ENCODE data around the gene RPGR. TPM values are rescaled to one million over a fixed set of nuclear protein-coding genes. Genes with fewer than 3 reads are reported as not detected.

RPGR gene
- total and polyA plus RNA-seq, 2 experiments from 2014 or later: 7.4 to 36.3 TPM

GRCh38 chrX:38305971-38306370, 21.3 kb downstream of the RPGR start (continued):
- TF ChIP-seq CTCF (conservative IDR thresholded peaks at IDR 0.05; ENCODE audit: low read depth in 2 of 2) (no peak), EZH2 (IDR thresholded peaks at IDR 0.05; ENCODE audit: low read depth, unreplicated experiment) (no peak), EZH2phosphoT487 (IDR thresholded peaks at IDR 0.05; ENCODE audit: unreplicated experiment) (no peak), CREB1 (CRISPR knock-in tag; IDR thresholded peaks at IDR 0.05; ENCODE audit: low read depth) (no peak), POLR2AphosphoS5 (IDR thresholded peaks at IDR 0.05; ENCODE audit: low read depth) (no peak), REST (IDR thresholded peaks at IDR 0.05; ENCODE audit: unreplicated experiment) (no peak), ZNF114 (CRISPR knock-in tag; IDR thresholded peaks at IDR 0.05) (no peak), ETS1 (IDR thresholded peaks at IDR 0.05) (no peak)

- peaks cover 3% of the 10 kb centered on the region; the same call in 1 of the 3 replicates for H3K36me3 Mint-ChIP-seq (ENCODE audit: low read depth)
- Histone ChIP-seq H3K36me3 (ENCODE audit: insufficient read depth) (no peaks in the 10 kb centered on the region), H3K4me2 (no peak overlapping the region), H3K4me3 (no peak overlapping the region), H4K20me1 (replicated peaks; ENCODE audit: insufficient read depth) (no peaks in the 10 kb centered on the region), H3K27ac (ENCODE audit: low read depth) (no peak overlapping the region), H3K9me2 (ENCODE audit: insufficient read depth) (no peaks in the 10 kb centered on the region), H3K79me2 (replicated peaks; ENCODE audit: insufficient read depth) (no peaks in the 10 kb centered on the region), H3K4me1 (ENCODE audit: insufficient read depth) (no peaks in the 10 kb centered on the region), H2AFZ (no peak overlapping the region), H3K27me3 (ENCODE audit: insufficient read depth) (no peaks in the 10 kb centered on the region), H3F3A (replicated peaks; ENCODE audit: low read depth) (no peaks in the 10 kb centered on the region)
- ATAC-seq (peak; percentile 57; the same call in 2 of the 3 replicates), DNase-seq (ENCODE audit: low spot score) (peak; percentile 55)
- no peaks in the 10 kb centered on the region for H3K9me3 Mint-ChIP-seq
- no peaks in the 10 kb centered on the region for H3K27me3 Mint-ChIP-seq (ENCODE audit: insufficient read depth, low read depth, poor library complexity)
- TF ChIP-seq EZH2phosphoT487 (IDR thresholded peaks at IDR 0.05; ENCODE audit: unreplicated experiment) (no peak), CREB1 (CRISPR knock-in tag; IDR thresholded peaks at IDR 0.05; ENCODE audit: low read depth) (no peak), ZNF462 (CRISPR knock-in tag; IDR thresholded peaks at IDR 0.05) (no peak), NANOG (IDR thresholded peaks at IDR 0.05; ENCODE audit: borderline replicate concordance) (no peak), CTCF (conservative IDR thresholded peaks at IDR 0.05; ENCODE audit: low read depth in 2 of 2) (peak; percentile 37 to 44; a peak in 3 of 4 replicates)
- no peak overlapping the region for H3K4me3 Mint-ChIP-seq
- no peaks in the 10 kb centered on the region for H3K4me1 Mint-ChIP-seq
- H3K27ac Mint-ChIP-seq: no peak overlapping the region
Observed at GRCh38 chrX:38304010-38304409, 23.3 kb downstream of the RPGR start.
